HL-60 (cell line): ENCODE results near the gene IDH2.
A peak's percentile ranks its signal among the peaks of the same experiment; 100 is the strongest.
"Not testable (repeated sequence)": the region's sequence is repeated elsewhere in the genome, so short reads cannot be mapped to it uniquely, and the experiment has no call there.

Experiments
- DNase-seq, 2 experiments: peaks; one replicate each; pipeline ENCODE4 v3.0.0-alpha.2; 2010 to 2020; ENCODE audit warnings: low read depth in 1 of 2, low spot score in 1 of 2
- H3K27ac ChIP-seq: fragments of 250-450 bp; sonication (Bioruptor Pico); replicated peaks from 2 replicates; pipeline ENCODE4 v1.5.1; 2020; ENCODE audit warnings: mild to moderate bottlenecking, moderate library complexity
- H3K27me3 ChIP-seq: fragments of 250-450 bp; sonication (Bioruptor Pico); 2 replicates; pipeline ENCODE4 v1.5.1; 2021; ENCODE audit warnings: mild to moderate bottlenecking, moderate library complexity; ENCODE audit not compliant: insufficient read depth, poor library complexity, severe bottlenecking
- H3K4me3 ChIP-seq: replicated peaks from 2 replicates; pipeline ENCODE4 v1.5.1; 2011; ENCODE audit warnings: mild to moderate bottlenecking, control low read depth, low read length; ENCODE audit not compliant: insufficient read depth
- CTCF ChIP-seq: IDR thresholded peaks from one replicate; pipeline ENCODE4 v1.5.1; 2011; ENCODE audit warnings: low read length, control low read depth, inconsistent platforms; ENCODE audit not compliant: insufficient read depth
- GABPA ChIP-seq: IDR thresholded peaks from 2 replicates; pipeline ENCODE4 v1.6.1; 2012; ENCODE audit warnings: low read depth
- POLR2AphosphoS5 ChIP-seq: IDR thresholded peaks from 2 replicates; pipeline ENCODE4 v1.6.1; 2012; ENCODE audit warnings: low read depth
- REST ChIP-seq: IDR thresholded peaks from 2 replicates; pipeline ENCODE4 v1.6.1; 2012; ENCODE audit warnings: low read depth; ENCODE audit not compliant: insufficient replicate concordance
- SPI1 ChIP-seq: IDR thresholded peaks from 2 replicates; pipeline ENCODE4 v1.6.1; 2012; ENCODE audit warnings: low read depth, mild to moderate bottlenecking, borderline replicate concordance

Gene IDH2

GRCh38 chr15:90141646-90142045 is 39.4 kb upstream of the IDH2 start:
- TF ChIP-seq CTCF, result no peak
- no peak for TF ChIP-seq REST
- no peak for TF ChIP-seq POLR2AphosphoS5
- no peak for TF ChIP-seq SPI1
- no peaks in the 10 kb centered on the region for H3K27me3 ChIP-seq
- H3K27ac ChIP-seq, result peak overlapping the region; percentile 92
- peak; percentile 28 for DNase-seq
- no peak overlapping the region for H3K4me3 ChIP-seq

GRCh38 chr15:90139549-90139948 is 37.3 kb upstream of the IDH2 start:
- not testable (repeated sequence) for H3K4me3 ChIP-seq

GRCh38 chr15:90138071-90138833 is 36.0 kb upstream of the IDH2 start:
- DNase-seq, result no peak
- no peak overlapping the region for H3K27ac ChIP-seq
- TF ChIP-seq CTCF, result no peak
- no peak for TF ChIP-seq SPI1
- no peak for TF ChIP-seq GABPA
- TF ChIP-seq REST, result no peak
- no peak for TF ChIP-seq POLR2AphosphoS5
- no peaks in the 10 kb centered on the region for H3K27me3 ChIP-seq
- no peak overlapping the region for H3K4me3 ChIP-seq

More at GRCh38 chr15:90139549-90139948, 37.3 kb upstream of the IDH2 start:
- H3K27ac ChIP-seq, DNase-seq, H3K27me3 ChIP-seq: not testable (repeated sequence)

- DNase-seq, result no peak
- H3K27ac ChIP-seq, result no peak overlapping the region
- H3K4me3 ChIP-seq, result no peak overlapping the region
- no peak for TF ChIP-seq REST
- TF ChIP-seq SPI1, result no peak
- no peak for TF ChIP-seq POLR2AphosphoS5
- no peak for TF ChIP-seq CTCF
- TF ChIP-seq GABPA, result no peak
- H3K27me3 ChIP-seq, result no peaks in the 10 kb centered on the region
Measured at GRCh38 chr15:90132437-90132836, 30.2 kb upstream of the IDH2 start.
